Caco-2 (cell line): Measurements from ENCODE around the gene IP6K3. TPM values are rescaled to one million over a fixed set of nuclear protein-coding genes. Genes with fewer than 3 reads are reported as not detected.

Experiments used
- BruUV-seq: library from RNA; stranded (reverse); fragments of 400-500 nt; replicated peaks from 2 replicates; lab custom pipeline; 2021; lab: Mats Ljungman, UMichigan
- CTCF ChIA-PET: fragments of 300-600 bp; sonication (Branson Sonifier 250); formaldehyde crosslinking; loops from one replicate; lab custom pipeline; 2022; ENCODE audit warnings: antibody characterized with exemption; lab: Charles Lee
- POLR2A ChIA-PET: fragments of 300-600 bp; sonication (Branson Sonifier 250); formaldehyde crosslinking; loops from one replicate; lab custom pipeline; 2022; ENCODE audit warnings: antibody characterized with exemption; lab: Charles Lee
- DNase-seq, 2 experiments: peaks; one replicate each; pipeline versions ENCODE4 v3.0.0 to v3.0.0-alpha.2; 2020 to 2022
- H3K27me3 ChIP-seq: replicated peaks from 2 replicates; pipeline ENCODE4 v1.6.0; 2011; ENCODE audit warnings: low read length; ENCODE audit not compliant: control insufficient read depth, insufficient read depth
- H3K36me3 ChIP-seq: 2 replicates; pipeline ENCODE4 v1.5.1; 2011; ENCODE audit warnings: low read length; ENCODE audit not compliant: control insufficient read depth, insufficient read depth
- H3K4me1 ChIP-seq: fragments of 250-450 bp; sonication (Bioruptor Pico); 2 replicates; pipeline ENCODE4 v1.5.1; 2020; ENCODE audit warnings: mild to moderate bottlenecking
- H3K4me3 ChIP-seq: 2 replicates; pipeline ENCODE4 v1.5.1; 2011; ENCODE audit warnings: low read depth, mild to moderate bottlenecking, control low read depth, low read length
- H3K9me3 ChIP-seq: fragments of 250-450 bp; sonication (Bioruptor Pico); 2 replicates; pipeline ENCODE4 v1.5.1; 2020; ENCODE audit warnings: mild to moderate bottlenecking, moderate library complexity
- H3K27ac Mint-ChIP-seq: one replicate; pipeline ENCODE4 v1.8.0; 2022; ENCODE audit warnings: mixed read lengths; ENCODE audit not compliant: unreplicated experiment
- H3K27me3 Mint-ChIP-seq: one replicate; pipeline ENCODE4 v1.8.0; 2022; ENCODE audit warnings: mixed read lengths; ENCODE audit not compliant: insufficient read depth, unreplicated experiment
- H3K36me3 Mint-ChIP-seq: one replicate; pipeline ENCODE4 v1.8.0; 2022; ENCODE audit warnings: mild to moderate bottlenecking, mixed read lengths; ENCODE audit not compliant: insufficient read depth, unreplicated experiment
- H3K4me1 Mint-ChIP-seq: one replicate; pipeline ENCODE4 v1.8.0; 2022; ENCODE audit warnings: low read depth, mixed read lengths; ENCODE audit not compliant: unreplicated experiment
- H3K4me3 Mint-ChIP-seq: one replicate; pipeline ENCODE4 v1.8.0; 2022; ENCODE audit warnings: mild to moderate bottlenecking, moderate library complexity, mixed read lengths; ENCODE audit not compliant: unreplicated experiment
- H3K9me3 Mint-ChIP-seq: one replicate; pipeline ENCODE4 v1.8.0; 2022; ENCODE audit warnings: mixed read lengths; ENCODE audit not compliant: unreplicated experiment
- intact Hi-C: fragments of 100-400 bp; cut with micrococcal nuclease; formaldehyde crosslinking; loops from one replicate; pipeline ENCODE4 v1.10.0; 2022; ENCODE audit not compliant: unreplicated experiment
- total RNA-seq: library from RNA; stranded (reverse); gene quantifications from 2 replicates; pipeline ENCODE4 v1.2.3, GENCODE V29; 2022
- TF ChIP-seq, protein P1 (sequence below), 2 experiments: fragments of 200-600 bp in 1 of 2; IDR thresholded peaks; 1 replicate in 1 of 2; 2 replicates in 1 of 2; pipeline versions ENCODE4 v1.5.1 to v1.8.0; 2011 to 2022; ENCODE audit warnings: antibody characterized with exemption in 1 of 2, control low read depth in 1 of 2, inconsistent platforms in 1 of 2, low read depth in 1 of 2, low read length in 1 of 2, mild to moderate bottlenecking in 1 of 2, moderate library complexity in 1 of 2; ENCODE audit not compliant: insufficient read depth in 1 of 2, severe bottlenecking in 1 of 2, unreplicated experiment in 1 of 2

The IP6K3 gene
- total RNA-seq, 1 experiment from 2014 or later, result 0.45 TPM

GRCh38 chr6:33751771-33752645 is 5.3 kb upstream of the IP6K3 start:
- no TSS peak for BruUV-seq
- H3K4me3 Mint-ChIP-seq, result no peak overlapping the region
- no peak overlapping the region for H3K27ac Mint-ChIP-seq
- no peaks in the 10 kb centered on the region for H3K9me3 Mint-ChIP-seq
- H3K27me3 Mint-ChIP-seq, result peaks cover 3% of the 10 kb centered on the region
- peaks cover 30% of the 10 kb centered on the region for H3K4me1 ChIP-seq
- H3K9me3 ChIP-seq, result no peaks in the 10 kb centered on the region
- no peaks in the 10 kb centered on the region for H3K27me3 ChIP-seq
- peaks cover 33% of the 10 kb centered on the region for H3K4me1 Mint-ChIP-seq
- H3K36me3 Mint-ChIP-seq, result peaks cover 9% of the 10 kb centered on the region
- ChIA-PET POLR2A (interaction anchor here (1.0 kb wide), 1 partner anchor 41 kb away, joined by 6 read pairs; the partner anchor contains the start of gene UQCC2), CTCF (interaction anchor here (1.0 to 3.1 kb wide), 3 partner anchors 9 to 41 kb away, joined by 3 to 28 read pairs (median 18); partner anchors contain the start of gene UQCC2)
- no peak overlapping the region for H3K4me3 ChIP-seq
- TF ChIP-seq, protein P1, sequence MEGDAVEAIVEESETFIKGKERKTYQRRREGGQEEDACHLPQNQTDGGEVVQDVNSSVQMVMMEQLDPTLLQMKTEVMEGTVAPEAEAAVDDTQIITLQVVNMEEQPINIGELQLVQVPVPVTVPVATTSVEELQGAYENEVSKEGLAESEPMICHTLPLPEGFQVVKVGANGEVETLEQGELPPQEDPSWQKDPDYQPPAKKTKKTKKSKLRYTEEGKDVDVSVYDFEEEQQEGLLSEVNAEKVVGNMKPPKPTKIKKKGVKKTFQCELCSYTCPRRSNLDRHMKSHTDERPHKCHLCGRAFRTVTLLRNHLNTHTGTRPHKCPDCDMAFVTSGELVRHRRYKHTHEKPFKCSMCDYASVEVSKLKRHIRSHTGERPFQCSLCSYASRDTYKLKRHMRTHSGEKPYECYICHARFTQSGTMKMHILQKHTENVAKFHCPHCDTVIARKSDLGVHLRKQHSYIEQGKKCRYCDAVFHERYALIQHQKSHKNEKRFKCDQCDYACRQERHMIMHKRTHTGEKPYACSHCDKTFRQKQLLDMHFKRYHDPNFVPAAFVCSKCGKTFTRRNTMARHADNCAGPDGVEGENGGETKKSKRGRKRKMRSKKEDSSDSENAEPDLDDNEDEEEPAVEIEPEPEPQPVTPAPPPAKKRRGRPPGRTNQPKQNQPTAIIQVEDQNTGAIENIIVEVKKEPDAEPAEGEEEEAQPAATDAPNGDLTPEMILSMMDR (IDR thresholded peaks at IDR 0.05; ENCODE audit: insufficient read depth in 1 of 2, low read depth in 1 of 2, low read length in 1 of 2, severe bottlenecking in 1 of 2, unreplicated experiment in 1 of 2), result peak in 1 of 2 experiments; percentile 28
- DNase-seq, result peak; percentile 77 to 89
- H3K36me3 ChIP-seq, result no peaks in the 10 kb centered on the region; the same call in 1 of the 2 replicates
- intact Hi-C loops, result loop anchor here (1.0 kb wide), 2 partner anchors 8 to 10 kb away; no protein-coding TSS in a partner anchor

DNA sequence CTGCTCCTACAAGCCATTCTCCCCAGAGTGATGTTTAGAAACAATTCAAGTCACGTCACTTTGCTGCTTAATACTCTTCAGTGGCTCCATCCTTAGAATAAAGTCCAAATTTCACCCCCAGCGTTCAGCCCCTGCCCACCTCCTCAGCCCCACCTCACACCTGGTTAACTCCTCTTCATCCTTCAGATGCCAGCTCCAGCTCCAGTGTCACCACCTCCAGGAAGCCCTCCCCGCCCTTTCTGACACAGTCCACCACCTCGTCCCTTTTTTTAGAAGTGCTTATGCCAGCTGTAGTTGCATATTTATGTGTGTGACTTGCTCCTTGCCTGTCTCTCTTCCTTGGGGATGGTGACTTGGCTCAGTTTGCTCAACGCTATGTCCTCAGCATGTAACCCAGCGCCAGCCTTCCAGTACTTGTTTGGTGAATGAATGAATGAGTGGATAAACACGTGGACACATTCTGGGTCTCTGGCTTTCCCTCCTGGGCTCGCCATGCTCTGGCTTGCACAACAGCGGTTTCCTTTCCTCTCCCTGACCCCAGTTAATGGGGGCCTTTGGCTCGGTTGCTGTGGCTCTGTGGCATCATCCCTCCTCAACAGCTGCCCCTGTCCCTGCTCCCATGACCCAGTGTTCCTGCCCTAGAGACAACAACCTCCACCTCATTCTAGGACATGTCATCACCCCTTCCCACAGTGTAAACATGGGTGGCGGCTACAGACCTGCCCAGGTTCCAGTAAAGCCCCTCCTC is 3.7 kb upstream of the IP6K3 start:
- H3K27me3 Mint-ChIP-seq, result peaks cover 3% of the 10 kb centered on the region
- CTCF ChIA-PET, result interaction anchor here (0.6 to 3.1 kb wide), 4 partner anchors 11 to 433 kb away, joined by 3 to 28 read pairs (median 12); partner anchors contain the start of genes UQCC2 and ZBTB22
- Histone ChIP-seq H3K9me3 (no peaks in the 10 kb centered on the region), H3K4me1 (peaks cover 30% of the 10 kb centered on the region), H3K27me3 (no peaks in the 10 kb centered on the region), H3K36me3 (no peaks in the 10 kb centered on the region), H3K4me3 (no peak overlapping the region)
- POLR2A ChIA-PET, result no interaction called here
- H3K4me1 Mint-ChIP-seq, result peaks cover 32% of the 10 kb centered on the region
- BruUV-seq, result no TSS peak
- no peak overlapping the region for H3K4me3 Mint-ChIP-seq
- H3K27ac Mint-ChIP-seq, result peak overlapping the region; percentile 40
- TF ChIP-seq, protein P1 (IDR thresholded peaks at IDR 0.05; ENCODE audit: insufficient read depth in 1 of 2, low read depth in 1 of 2, low read length in 1 of 2, severe bottlenecking in 1 of 2, unreplicated experiment in 1 of 2), result no peak
- intact Hi-C loops, result no loop called here
- H3K9me3 Mint-ChIP-seq, result no peaks in the 10 kb centered on the region
- no peaks in the 10 kb centered on the region for H3K36me3 Mint-ChIP-seq
- no peak for DNase-seq

- Histone ChIP-seq H3K36me3 (no peaks in the 10 kb centered on the region), H3K4me3 (no peak overlapping the region), H3K27me3 (no peaks in the 10 kb centered on the region), H3K4me1 (peaks cover 34% of the 10 kb centered on the region), H3K9me3 (no peaks in the 10 kb centered on the region)
- DNase-seq, result no peak
- no peak overlapping the region for H3K4me3 Mint-ChIP-seq
- ChIA-PET POLR2A (no interaction called here), CTCF (interaction anchor here (3.1 kb wide), 1 partner anchor 12 kb away, joined by 28 read pairs; no protein-coding TSS in a partner anchor)
- peaks cover 32% of the 10 kb centered on the region for H3K4me1 Mint-ChIP-seq
- no peaks in the 10 kb centered on the region for H3K36me3 Mint-ChIP-seq
- intact Hi-C loops, result no loop called here
- BruUV-seq, result no TSS peak
- TF ChIP-seq, protein P1 (IDR thresholded peaks at IDR 0.05; ENCODE audit: insufficient read depth in 1 of 2, low read depth in 1 of 2, low read length in 1 of 2, severe bottlenecking in 1 of 2, unreplicated experiment in 1 of 2), result no peak
- no peak overlapping the region for H3K27ac Mint-ChIP-seq
- H3K27me3 Mint-ChIP-seq, result peaks cover 3% of the 10 kb centered on the region
- H3K9me3 Mint-ChIP-seq, result no peaks in the 10 kb centered on the region
Observed at GRCh38 chr6:33749401-33749800, 2.7 kb upstream of the IP6K3 start.
